GM12864 (cell line): Measurements from ENCODE around the gene SLC22A5.
"Not testable (repeated sequence)": the region's sequence is repeated elsewhere in the genome, so short reads cannot be mapped to it uniquely, and the experiment has no call there.

Experiments
- DNase-seq: peaks from one replicate; pipeline ENCODE4 v3.0.0-alpha.2; 2011; ENCODE audit warnings: low read depth
- H3K4me3 ChIP-seq: 2 replicates; pipeline ENCODE4 v1.5.1; 2011; ENCODE audit warnings: mild to moderate bottlenecking, low read depth, low read length, control low read depth
- CTCF ChIP-seq: IDR thresholded peaks from 2 replicates; pipeline ENCODE4 v1.5.1; 2011; ENCODE audit warnings: low read depth, mild to moderate bottlenecking, moderate library complexity, low read length, control low read depth, inconsistent platforms; ENCODE audit errors: missing control alignments

The SLC22A5 gene

GRCh38 chr5:132411304-132412013 is 41.9 kb downstream of the SLC22A5 start:
- peak overlapping the region; percentile 96 for H3K4me3 ChIP-seq
- no peak for TF ChIP-seq CTCF
- no peak for DNase-seq

GRCh38 chr5:132413567-132413966 is 44.1 kb downstream of the SLC22A5 start:
- H3K4me3 ChIP-seq = no peak overlapping the region; the same call in 1 of the 2 replicates
- DNase-seq = no peak
- TF ChIP-seq CTCF = no peak

- peak overlapping the region; percentile 17; the same call in 1 of the 2 replicates for H3K4me3 ChIP-seq
- DNase-seq = no peak
- no peak for TF ChIP-seq CTCF
These were observed 45.3 kb downstream of the SLC22A5 start for GRCh38 chr5:132414634-132415378.

GRCh38 chr5:132415516-132415915 is 46.0 kb downstream of the SLC22A5 start:
- DNase-seq, H3K4me3 ChIP-seq: not testable (repeated sequence)

GRCh38 chr5:132416306-132417009 is 46.9 kb downstream of the SLC22A5 start:
- no peak overlapping the region for H3K4me3 ChIP-seq
- DNase-seq = no peak
- TF ChIP-seq CTCF = no peak

GRCh38 chr5:132417010-132417439 is 47.5 kb downstream of the SLC22A5 start:
- DNase-seq = no peak
- TF ChIP-seq CTCF = no peak
- H3K4me3 ChIP-seq = no peak overlapping the region

GRCh38 chr5:132417461-132417860 is 48.0 kb downstream of the SLC22A5 start:
- no peak for DNase-seq
- no peak for TF ChIP-seq CTCF
- H3K4me3 ChIP-seq = no peak overlapping the region
